HG03571 (cell line): ENCODE data around the gene WRAP53.

Experiments used
- ATAC-seq: cut with Tn5 transposase; IDR thresholded peaks from one replicate; pipeline ENCODE4 v1.9.1; 2021; ENCODE audit not compliant: unreplicated experiment

Gene WRAP53

GRCh38 chr17:7707858-7708750, 19.8 kb downstream of the WRAP53 start:
- no peak for ATAC-seq

GRCh38 chr17:7709031-7709430, 20.8 kb downstream of the WRAP53 start:
- ATAC-seq, result no peak

GRCh38 chr17:7710301-7710700, 22.0 kb downstream of the WRAP53 start:
- no peak for ATAC-seq

GRCh38 chr17:7711051-7711755, 22.9 kb downstream of the WRAP53 start:
- ATAC-seq, result no peak

GRCh38 chr17:7712111-7712771, 24.0 kb downstream of the WRAP53 start:
- ATAC-seq, result no peak

DNA sequence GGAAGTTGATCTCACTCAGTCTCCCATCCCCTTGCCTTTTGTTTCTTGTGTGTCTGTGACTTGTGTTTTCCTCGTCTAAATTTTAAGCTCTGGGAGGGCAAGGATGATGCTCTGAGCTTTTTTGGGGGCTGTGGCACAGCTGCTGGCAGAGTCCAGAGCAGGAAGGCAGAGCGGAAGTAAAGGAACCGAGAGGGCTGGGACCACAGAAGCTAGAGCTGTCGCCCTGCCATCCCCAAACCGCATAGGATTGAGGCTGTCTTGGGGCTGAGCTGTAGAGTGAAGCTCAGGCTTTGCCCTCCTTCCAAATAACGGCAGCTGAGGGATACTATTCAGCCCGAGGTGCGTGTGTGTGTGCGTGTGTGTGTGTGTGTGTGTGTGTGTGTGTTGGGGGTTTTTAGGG, 25.5 kb downstream of the WRAP53 start:
- ATAC-seq, result no peak

DNA sequence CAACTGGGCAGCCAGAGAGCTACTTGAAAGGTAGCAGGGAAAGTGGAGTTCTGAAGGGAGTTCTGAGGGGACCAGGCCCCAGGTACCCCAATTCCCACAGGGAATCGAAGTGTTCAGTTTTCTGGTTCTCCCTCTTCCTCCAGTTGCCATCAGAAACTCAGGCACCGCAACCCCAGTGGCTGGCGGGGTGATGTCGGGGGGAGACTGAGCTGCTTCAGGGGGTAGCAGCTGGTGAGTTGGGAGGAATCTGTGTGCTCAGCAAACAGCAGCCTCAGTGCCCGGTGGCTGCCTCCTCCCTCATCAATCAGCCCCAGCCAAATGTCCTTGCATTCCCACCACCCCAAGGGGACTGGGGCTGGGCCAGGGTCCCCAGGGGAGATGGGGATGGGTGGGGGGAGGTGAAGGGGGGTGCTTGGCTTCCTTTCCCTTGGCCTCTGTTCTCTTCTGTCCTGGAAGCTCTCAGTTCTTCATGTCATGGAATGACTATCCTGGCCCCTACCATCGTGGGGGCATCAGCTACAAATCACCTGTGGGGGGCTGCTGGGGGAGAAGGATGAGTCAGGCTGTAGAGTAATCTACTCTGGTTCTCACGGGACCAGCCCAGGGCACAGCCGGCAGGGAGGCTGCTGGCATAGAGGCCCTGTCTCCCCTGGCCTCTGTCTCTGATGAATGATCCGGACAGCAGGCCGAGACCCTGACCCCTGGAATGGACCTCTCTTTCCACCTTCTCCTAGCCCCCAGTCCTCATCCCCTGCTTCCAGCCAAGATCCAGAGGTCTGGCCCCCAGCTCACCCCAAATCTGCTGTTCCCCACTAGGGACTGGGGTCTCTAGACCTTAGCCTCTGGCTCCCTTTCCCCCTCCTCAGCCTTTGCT, 26.7 kb downstream of the WRAP53 start:
- no peak for ATAC-seq

GRCh38 chr17:7715936-7716886, 27.9 kb downstream of the WRAP53 start:
- ATAC-seq, result no peak

- ATAC-seq, result no peak
Measured at GRCh38 chr17:7716901-7717755, 28.9 kb downstream of the WRAP53 start, which contains the start of gene DNAH2. TSS of gene DNAH2 (plus strand) at chr17:7717744. CDS start at chr17:7719735, 1,991 bp downstream.

GRCh38 chr17:7717756-7718350, 29.6 kb downstream of the WRAP53 start:
- no peak for ATAC-seq

GRCh38 chr17:7719661-7720060, 31.4 kb downstream of the WRAP53 start:
- no peak for ATAC-seq

GRCh38 chr17:7720125-7720524, 31.8 kb downstream of the WRAP53 start:
- no peak for ATAC-seq

DNA sequence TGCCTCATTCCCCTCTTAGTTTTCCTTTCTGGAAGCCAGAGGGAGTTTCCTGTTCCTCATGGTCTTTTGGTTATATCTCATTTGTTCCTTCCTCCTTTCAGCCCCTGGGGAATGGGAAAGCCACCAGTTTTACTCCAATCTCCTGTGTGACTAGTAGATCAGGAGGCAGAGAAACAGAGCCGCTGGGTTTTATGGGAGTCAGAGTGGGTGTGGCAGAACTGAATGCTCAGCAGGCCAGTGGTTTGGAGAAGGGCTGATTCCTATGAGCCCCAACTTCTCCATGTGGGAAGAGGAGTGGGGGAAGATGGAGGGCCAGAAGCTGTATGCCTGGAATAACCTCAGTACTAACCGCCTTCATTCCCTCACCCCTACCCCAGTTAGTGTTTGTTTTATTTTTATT, 33.3 kb downstream of the WRAP53 start:
- no peak for ATAC-seq

GRCh38 chr17:7727886-7728285, 39.6 kb downstream of the WRAP53 start:
- ATAC-seq, result no peak

DNA sequence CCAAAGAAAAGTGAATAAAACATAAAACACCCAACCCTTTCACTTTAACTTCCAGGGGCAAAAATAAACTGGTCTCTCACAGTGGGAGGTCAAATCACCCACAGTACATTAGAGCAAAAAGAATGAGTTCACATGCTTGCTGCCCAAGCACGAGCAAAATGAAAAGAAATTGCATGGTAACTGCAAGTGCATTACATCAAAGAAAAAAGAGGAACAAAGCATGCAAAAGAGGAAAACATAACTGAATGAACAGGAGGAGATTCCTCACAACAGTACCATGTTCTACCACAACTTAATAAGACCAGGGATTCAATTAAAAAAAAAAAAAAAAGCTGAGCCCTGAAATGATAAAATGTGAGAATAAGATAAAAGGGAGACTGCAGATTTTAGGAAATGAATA, 41.5 kb downstream of the WRAP53 start:
- no peak for ATAC-seq

GRCh38 chr17:7732981-7733539, 44.8 kb downstream of the WRAP53 start:
- no peak for ATAC-seq

GRCh38 chr17:7737601-7738000, 49.3 kb downstream of the WRAP53 start:
- ATAC-seq, result no peak

GRCh38 chr17:7739746-7740145, 51.5 kb downstream of the WRAP53 start:
- ATAC-seq, result no peak
